HG03196 (cell line): ENCODE results near the gene MESP2.

ENCODE experiments used
- ATAC-seq: cut with Tn5 transposase; IDR thresholded peaks from one replicate; pipeline ENCODE4 v1.9.1; 2021; ENCODE audit not compliant: unreplicated experiment

MESP2 gene

GRCh38 chr15:89814112-89814742, 38.1 kb downstream of the MESP2 start:
- no peak for ATAC-seq

GRCh38 chr15:89815769-89816168, 39.6 kb downstream of the MESP2 start:
- ATAC-seq = no peak

- ATAC-seq = no peak
These were observed 41.7 kb downstream of the MESP2 start for GRCh38 chr15:89817701-89818280.

GRCh38 chr15:89818287-89818686, 42.2 kb downstream of the MESP2 start:
- no peak for ATAC-seq

- ATAC-seq = no peak
These were observed 44.8 kb downstream of the MESP2 start for GRCh38 chr15:89820666-89821611.

- ATAC-seq = no peak
These were observed 45.9 kb downstream of the MESP2 start for GRCh38 chr15:89822026-89822425.

GRCh38 chr15:89822611-89822950, 46.4 kb downstream of the MESP2 start:
- no peak for ATAC-seq

- no peak for ATAC-seq
These were observed 47.0 kb downstream of the MESP2 start for GRCh38 chr15:89822951-89823711.

- ATAC-seq = no peak
These were observed 47.9 kb downstream of the MESP2 start for GRCh38 chr15:89823836-89824606.

GRCh38 chr15:89824607-89824867, 48.4 kb downstream of the MESP2 start:
- no peak for ATAC-seq

- ATAC-seq = no peak
These were observed 49.3 kb downstream of the MESP2 start for GRCh38 chr15:89825271-89825940.

- no peak for ATAC-seq
These were observed 50.8 kb downstream of the MESP2 start for GRCh38 chr15:89826671-89827655.

GRCh38 chr15:89827829-89828228, 51.7 kb downstream of the MESP2 start:
- ATAC-seq = no peak
